HG03565 (cell line): ENCODE results near the gene COL4A2.
"Not testable (repeated sequence)": the region's sequence is repeated elsewhere in the genome, so short reads cannot be mapped to it uniquely, and the experiment has no call there.

Source experiments
- ATAC-seq: cut with Tn5 transposase; IDR thresholded peaks from one replicate; pipeline ENCODE4 v1.9.1; 2021; ENCODE audit warnings: mild to moderate bottlenecking, moderate library complexity; ENCODE audit not compliant: unreplicated experiment

The COL4A2 gene

DNA sequence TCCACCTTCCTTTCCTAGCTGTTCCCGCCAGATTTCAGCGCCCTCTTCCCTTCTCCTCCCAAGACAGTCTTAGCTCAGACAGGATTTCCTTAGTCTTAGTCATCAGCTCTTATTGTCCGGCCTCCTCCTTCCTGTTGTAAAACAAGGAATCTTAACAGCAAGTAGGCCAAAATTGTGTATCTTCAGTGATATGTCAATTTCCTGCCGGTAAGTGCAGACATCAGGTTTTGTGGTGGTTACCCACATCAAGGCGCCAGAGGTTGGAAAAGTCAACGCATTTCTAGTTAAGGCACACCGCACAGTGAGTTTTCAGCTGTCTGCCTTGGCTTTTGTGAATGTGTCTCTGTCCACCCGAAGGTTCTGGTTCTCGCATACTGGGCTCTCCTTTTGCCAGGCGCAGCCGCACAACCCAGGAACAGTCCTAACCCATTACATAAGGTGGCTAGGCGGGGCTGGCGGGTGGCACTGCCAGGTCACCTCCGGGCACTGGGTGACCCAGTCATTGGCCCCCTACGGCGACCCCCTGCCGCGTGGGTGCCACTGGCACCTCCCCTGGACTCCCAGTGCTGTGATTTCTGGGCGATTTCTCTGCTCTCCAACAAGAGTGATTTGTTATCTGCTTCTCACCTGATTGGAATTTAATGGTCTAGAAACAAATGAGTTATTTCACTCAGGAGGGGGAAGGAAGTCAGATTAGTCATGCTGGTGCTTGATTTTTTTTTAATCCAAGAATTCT is 12.9 kb downstream of the COL4A2 start:
- ATAC-seq = no peak

- no peak for ATAC-seq
Measured at GRCh38 chr13:110320645-110321044, 13.6 kb downstream of the COL4A2 start.

GRCh38 chr13:110321573-110321972 is 14.5 kb downstream of the COL4A2 start:
- ATAC-seq = not testable (repeated sequence)

- ATAC-seq = no peak
Measured at GRCh38 chr13:110322126-110322827, 15.2 kb downstream of the COL4A2 start.

- no peak for ATAC-seq
Measured at GRCh38 chr13:110322828-110323171, 15.7 kb downstream of the COL4A2 start.

DNA sequence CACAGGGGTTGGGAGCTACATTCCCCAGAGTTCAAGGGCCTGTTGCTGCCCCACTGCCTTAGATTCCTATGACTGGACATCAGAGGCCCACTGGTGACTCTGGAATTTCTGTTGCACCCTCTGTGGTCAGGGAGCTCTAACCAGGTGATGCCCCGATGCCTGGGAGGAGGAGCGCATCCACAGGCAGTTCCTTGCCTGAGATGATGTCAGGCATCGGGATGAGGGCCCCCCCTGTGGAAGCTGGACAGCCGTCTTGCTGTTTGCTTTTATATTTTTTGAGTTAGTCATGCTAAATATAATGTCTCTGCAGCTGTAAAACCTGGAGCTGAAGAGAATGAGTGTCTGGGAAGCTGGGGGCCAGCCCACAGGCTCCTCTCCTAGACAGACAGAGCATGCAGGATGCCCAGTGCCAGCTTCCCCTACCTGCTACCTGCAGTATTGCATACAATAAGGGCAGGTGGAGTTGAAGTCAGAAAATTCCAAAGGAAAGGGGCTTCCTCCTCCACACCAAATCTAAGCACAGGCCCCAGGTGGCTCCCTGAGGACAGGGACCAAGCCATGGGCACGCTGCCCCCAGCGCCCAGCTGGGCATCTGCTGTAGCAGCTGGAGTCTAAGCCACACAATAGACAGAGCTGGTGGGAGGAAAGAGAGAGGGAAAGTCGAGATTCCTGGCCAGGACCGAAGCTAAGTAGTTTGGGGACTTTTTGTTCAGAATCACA is 16.2 kb downstream of the COL4A2 start:
- no peak for ATAC-seq

DNA sequence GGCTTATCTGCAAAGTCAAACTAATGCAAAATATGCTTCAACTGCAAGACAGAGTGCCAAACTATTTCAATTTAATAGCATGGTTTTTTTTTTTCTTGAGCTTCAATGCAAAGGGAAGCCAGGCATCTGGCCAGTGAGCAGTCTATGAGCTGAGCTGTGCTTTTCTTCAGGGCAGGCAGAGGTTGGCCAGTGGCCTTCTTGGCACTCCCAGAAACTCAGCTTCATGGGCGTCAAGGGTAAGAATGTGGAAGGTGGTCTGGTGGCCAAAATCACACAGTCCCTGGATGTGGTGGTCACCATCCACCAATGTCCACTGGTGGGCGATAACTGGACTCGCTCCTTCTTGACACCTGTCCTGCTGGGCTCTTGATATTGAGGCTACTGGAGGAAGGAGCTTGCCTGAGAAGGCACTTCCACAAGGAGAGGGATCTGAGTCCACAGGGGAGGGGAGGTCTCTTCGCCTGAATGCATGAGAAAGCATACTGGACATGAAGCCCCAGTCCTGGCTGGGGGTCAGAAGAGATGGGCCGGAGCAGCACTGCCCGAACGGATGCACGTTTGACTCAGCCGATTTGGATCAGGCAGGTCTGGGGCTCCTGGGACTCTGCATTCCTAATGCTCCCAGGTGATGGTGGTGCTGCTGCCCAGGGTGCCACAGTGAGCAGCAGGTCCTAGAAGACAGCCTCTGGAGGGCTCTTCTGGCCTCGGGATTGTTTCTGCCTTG is 17.1 kb downstream of the COL4A2 start:
- no peak for ATAC-seq

DNA sequence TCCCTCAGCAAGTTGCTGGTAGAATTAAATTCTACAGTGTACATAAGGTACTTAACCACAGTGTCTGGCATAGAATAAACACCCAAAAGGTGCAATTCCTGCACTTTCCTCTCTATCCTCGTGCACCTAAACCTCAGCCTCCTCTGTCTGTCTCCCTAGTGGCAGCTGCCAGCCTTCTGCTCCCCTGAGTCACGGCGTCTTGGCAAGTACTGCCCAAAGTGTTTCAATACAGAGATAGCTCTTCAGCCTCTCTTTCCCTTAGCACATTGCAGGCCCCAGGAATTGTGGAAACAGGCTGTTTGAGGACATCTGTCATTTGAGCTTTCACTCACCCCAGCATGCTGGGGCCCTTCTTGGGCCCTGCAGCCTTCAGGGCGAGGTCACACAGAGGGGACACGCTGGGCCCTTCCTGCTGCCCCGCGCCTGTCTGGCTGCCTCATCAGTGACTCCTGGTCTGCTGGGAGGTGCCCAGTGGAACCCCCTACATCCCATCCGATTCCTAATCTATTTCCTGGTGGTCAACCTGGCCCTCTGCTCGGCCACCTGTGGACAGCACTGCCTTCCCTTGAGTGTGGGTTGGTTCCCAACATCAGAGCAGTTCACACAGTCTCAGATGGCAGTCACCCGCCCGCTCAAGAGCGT is 19.3 kb downstream of the COL4A2 start:
- no peak for ATAC-seq

GRCh38 chr13:110327051-110327721 is 20.1 kb downstream of the COL4A2 start:
- ATAC-seq = no peak

DNA sequence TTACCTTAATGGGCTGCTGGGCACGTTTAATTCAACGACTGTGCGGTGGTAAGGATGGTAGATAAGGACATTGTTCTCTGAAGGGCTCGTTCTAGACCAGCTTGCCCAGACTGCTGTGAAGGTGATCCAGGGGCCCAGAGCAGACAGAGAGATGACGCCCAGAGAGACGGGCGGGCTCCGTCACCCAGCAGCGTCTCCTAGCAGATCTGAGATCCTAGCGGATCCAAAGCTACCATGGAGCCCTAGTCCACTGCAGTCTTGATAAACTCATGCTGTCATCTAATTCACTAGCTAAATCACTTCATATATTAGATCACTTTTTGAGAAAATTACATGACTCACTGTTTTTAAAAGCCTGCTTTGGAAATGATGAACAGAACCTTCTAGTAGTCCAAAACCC is 21.5 kb downstream of the COL4A2 start:
- no peak for ATAC-seq

- no peak for ATAC-seq
Measured at GRCh38 chr13:110329258-110329657, 22.2 kb downstream of the COL4A2 start.

DNA sequence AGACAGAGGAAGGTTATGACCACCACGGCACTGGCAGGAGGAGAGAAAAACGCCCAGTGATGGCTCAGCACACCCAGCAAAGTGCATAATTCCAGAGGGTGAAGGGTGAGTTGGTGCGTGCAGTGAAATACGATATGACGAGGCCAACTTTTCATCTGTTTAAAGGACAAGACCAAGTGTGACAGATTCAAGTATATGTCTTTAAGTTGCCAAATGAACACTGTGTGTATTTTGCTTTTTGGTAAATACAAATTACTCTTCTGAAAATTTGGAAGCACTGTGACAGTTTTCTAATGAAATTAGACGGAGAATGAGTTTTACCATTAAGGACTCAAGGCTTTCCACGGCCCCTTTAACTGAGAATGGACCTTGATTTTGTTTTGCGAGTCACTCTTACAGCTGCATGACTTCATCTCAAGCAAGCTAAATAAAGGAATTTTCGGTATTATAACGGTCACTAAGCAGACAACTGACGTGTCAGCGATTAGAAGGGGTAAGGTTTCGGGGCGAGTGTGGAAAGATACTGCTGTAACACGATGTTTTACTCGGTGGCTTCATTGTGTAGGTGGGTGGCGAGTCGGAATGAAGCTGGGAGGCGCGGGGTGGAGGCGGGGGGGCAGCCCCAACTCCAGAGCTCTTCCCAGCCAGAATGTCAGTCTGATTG is 22.8 kb downstream of the COL4A2 start:
- no peak for ATAC-seq

DNA sequence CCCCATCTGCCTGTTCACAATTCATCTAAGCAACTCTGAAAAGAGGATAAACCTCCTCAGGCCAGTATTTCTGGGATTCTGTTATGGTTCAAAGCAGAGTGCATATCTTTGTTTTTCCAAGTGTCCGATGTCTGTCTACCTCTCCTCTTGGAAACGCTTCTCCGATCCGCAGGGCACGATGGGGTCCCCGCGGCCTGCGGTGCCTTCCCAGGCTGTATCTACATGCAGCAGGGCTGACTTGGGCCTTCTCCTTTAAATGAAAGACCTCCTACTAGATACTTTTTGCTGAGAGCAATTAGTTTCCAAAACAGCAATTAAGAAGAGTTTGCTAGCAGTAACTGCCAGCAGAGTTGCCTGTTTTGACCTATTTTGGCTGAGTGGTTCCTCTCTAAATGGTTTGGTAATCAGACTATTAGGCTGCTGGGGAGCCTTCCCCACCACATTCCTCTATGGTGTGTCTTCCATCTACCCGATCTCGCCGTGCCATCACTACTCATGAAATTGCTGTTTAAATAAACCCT is 23.5 kb downstream of the COL4A2 start:
- no peak for ATAC-seq

GRCh38 chr13:110331362-110331761 is 24.3 kb downstream of the COL4A2 start:
- ATAC-seq = no peak

- no peak for ATAC-seq
Measured at GRCh38 chr13:110332750-110333149, 25.7 kb downstream of the COL4A2 start.

DNA sequence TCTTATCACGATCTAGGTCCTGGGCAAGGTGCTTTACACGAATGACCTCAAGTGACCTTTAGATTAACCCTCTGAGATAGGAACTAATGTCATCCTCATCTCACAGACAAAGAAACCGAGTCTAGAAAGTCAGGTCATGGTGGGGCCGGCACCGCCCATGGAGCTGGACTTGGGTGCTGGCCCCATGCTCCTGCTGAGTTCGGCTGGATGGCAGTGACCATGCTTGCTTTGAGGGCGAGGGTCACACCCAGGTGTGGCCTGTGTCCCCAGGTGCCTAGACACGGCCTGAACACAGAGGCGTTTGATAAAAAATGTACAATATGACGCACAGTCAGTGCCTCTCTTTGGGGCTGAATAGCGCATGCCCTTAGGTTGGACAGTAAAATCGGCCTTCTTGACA is 26.8 kb downstream of the COL4A2 start:
- ATAC-seq = no peak

- no peak for ATAC-seq
Measured at GRCh38 chr13:110334256-110334655, 27.2 kb downstream of the COL4A2 start.

DNA sequence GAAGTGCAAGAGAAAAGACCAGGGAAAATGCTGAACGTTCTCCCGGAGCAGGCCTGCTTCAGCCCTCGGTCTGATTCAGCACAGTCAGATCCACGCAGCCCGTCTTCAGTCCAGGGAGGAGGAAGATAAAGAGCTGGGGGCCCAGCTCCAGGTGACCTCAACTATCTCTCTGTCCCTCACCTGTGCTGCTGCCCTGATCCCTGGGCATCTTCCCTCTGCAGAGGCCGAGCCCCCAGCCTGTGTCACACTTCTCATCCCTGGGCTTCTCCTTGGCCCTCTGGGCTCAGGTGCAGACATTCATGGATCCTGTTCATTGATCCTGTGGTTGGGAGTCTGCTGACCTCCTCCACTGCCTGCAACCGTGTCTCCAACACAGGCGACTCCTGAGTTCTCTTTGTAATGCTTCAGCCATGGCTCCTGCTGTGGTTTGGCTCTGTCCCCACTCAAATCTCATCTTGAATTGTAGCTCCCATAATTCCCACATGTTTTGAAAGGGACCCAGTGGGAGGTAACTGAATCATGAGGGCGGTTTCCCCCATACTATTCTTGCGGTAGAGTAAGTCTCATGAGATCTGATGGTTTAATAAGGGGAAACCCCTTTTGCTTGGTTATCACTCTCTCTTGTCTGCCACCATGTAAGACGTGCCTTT is 27.9 kb downstream of the COL4A2 start:
- no peak for ATAC-seq

GRCh38 chr13:110336108-110336507 is 29.0 kb downstream of the COL4A2 start:
- no peak for ATAC-seq
